ENCODE measurements around the gene EIF1AD.

Gene EIF1AD

DNA sequence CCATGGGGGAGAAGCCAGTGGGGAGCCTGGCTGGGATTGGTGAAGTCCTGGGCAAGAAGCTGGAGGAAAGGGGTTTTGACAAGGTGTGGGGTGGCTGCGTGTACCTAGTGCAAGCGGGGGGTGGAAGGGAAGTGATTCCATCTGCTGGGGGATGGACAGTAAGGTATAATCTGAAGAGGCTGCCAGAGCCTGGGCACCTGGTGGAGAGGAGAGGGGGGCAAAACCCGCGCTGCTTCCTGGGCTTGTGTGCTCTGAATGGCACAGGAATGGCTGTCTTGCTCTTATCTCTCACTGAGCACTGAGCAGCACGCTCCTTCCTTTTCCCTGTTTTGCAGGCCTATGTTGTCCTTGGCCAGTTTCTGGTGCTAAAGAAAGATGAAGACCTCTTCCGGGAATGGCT is 1.3 kb upstream of the EIF1AD start:
- TF ChIP-seq SIN3A (IDR thresholded peaks at IDR 0.05; ENCODE audit: borderline replicate concordance, insufficient read depth, low read length) = no peak
- TF ChIP-seq POLR2AphosphoS5 (IDR thresholded peaks at IDR 0.05; ENCODE audit: low read depth, low read length) = no peak
- TF ChIP-seq TAF1 (IDR thresholded peaks at IDR 0.05; ENCODE audit: borderline replicate concordance, insufficient read depth, low read length) = no peak
- no peak for TF ChIP-seq FOXP2 (optimal IDR thresholded peaks at IDR 0.05; ENCODE audit: borderline replicate concordance, extremely low read depth, extremely low read length, insufficient read depth)
- TF ChIP-seq, protein P1, sequence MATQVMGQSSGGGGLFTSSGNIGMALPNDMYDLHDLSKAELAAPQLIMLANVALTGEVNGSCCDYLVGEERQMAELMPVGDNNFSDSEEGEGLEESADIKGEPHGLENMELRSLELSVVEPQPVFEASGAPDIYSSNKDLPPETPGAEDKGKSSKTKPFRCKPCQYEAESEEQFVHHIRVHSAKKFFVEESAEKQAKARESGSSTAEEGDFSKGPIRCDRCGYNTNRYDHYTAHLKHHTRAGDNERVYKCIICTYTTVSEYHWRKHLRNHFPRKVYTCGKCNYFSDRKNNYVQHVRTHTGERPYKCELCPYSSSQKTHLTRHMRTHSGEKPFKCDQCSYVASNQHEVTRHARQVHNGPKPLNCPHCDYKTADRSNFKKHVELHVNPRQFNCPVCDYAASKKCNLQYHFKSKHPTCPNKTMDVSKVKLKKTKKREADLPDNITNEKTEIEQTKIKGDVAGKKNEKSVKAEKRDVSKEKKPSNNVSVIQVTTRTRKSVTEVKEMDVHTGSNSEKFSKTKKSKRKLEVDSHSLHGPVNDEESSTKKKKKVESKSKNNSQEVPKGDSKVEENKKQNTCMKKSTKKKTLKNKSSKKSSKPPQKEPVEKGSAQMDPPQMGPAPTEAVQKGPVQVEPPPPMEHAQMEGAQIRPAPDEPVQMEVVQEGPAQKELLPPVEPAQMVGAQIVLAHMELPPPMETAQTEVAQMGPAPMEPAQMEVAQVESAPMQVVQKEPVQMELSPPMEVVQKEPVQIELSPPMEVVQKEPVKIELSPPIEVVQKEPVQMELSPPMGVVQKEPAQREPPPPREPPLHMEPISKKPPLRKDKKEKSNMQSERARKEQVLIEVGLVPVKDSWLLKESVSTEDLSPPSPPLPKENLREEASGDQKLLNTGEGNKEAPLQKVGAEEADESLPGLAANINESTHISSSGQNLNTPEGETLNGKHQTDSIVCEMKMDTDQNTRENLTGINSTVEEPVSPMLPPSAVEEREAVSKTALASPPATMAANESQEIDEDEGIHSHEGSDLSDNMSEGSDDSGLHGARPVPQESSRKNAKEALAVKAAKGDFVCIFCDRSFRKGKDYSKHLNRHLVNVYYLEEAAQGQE (IDR thresholded peaks at IDR 0.05; ENCODE audit: insufficient read depth in 1 of 2, low read depth in 2 of 2, low read length in 2 of 2) = no peak

DNA sequence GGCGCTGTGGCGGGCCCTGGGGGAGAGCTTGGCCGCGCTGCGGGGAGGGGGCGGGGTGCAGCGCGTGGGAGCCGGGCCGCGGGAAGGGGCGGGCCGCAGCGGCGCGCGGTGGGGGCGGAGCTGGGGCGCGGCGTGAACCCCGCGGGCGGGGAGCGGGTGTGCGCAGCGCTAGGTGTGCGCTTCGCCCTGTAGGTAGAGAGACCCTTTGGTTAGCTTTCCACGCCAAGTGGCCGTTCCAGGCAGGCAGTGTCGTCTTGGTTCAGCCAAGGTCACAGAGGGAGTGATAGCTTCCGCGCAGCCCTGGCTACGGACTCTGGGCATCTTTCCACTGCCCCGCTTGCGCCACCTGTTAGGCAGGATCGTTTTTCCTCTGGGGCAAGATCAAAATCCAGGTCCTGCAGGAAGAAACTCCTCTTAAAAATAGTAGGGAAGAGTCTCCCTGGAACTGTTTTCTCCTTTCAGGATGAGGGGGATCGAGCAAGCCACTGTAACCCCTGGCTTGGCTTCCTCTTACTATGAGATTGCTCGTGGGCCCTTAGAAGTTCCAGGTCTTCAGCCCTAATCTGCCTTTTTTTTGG is 780 bp upstream of the EIF1AD start:
- no peak for TF ChIP-seq TAF1 (IDR thresholded peaks at IDR 0.05; ENCODE audit: borderline replicate concordance, insufficient read depth, low read length)
- TF ChIP-seq, protein P1 (IDR thresholded peaks at IDR 0.05; ENCODE audit: insufficient read depth in 1 of 2, low read depth in 2 of 2, low read length in 2 of 2) = no peak
- TF ChIP-seq POLR2AphosphoS5 (IDR thresholded peaks at IDR 0.05; ENCODE audit: low read depth, low read length) = no peak
- TF ChIP-seq SIN3A (IDR thresholded peaks at IDR 0.05; ENCODE audit: borderline replicate concordance, insufficient read depth, low read length) = no peak
- TF ChIP-seq FOXP2 (optimal IDR thresholded peaks at IDR 0.05; ENCODE audit: borderline replicate concordance, extremely low read depth, extremely low read length, insufficient read depth) = peak; percentile 25

DNA sequence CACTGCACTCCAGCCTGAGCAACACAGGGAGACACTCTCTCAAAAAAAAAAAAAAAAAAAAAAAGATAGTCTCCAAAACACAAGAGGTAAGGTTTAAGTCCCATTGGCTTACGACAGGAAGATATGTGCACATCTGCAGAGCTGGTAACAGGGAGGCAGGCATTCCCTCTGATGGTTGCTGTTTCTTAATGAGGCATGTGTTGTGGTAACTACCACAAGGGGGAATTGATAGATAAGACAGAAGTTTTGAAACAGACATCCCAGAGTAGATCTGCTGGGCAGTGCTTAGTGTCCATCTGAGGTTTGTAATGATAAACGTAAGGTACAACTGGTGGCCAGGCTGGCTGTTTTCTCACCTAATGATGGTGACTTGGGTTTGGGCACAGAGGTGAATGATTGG is 4.7 kb downstream of the EIF1AD start:
- TF ChIP-seq TAF1 (IDR thresholded peaks at IDR 0.05; ENCODE audit: borderline replicate concordance, insufficient read depth, low read length) = no peak
- no peak for TF ChIP-seq FOXP2 (optimal IDR thresholded peaks at IDR 0.05; ENCODE audit: borderline replicate concordance, extremely low read depth, extremely low read length, insufficient read depth)
- TF ChIP-seq SIN3A (IDR thresholded peaks at IDR 0.05; ENCODE audit: borderline replicate concordance, insufficient read depth, low read length) = no peak
- TF ChIP-seq, protein P1 (IDR thresholded peaks at IDR 0.05; ENCODE audit: insufficient read depth in 1 of 2, low read depth in 2 of 2, low read length in 2 of 2) = no peak
- TF ChIP-seq POLR2AphosphoS5 (IDR thresholded peaks at IDR 0.05; ENCODE audit: low read depth, low read length) = no peak

DNA sequence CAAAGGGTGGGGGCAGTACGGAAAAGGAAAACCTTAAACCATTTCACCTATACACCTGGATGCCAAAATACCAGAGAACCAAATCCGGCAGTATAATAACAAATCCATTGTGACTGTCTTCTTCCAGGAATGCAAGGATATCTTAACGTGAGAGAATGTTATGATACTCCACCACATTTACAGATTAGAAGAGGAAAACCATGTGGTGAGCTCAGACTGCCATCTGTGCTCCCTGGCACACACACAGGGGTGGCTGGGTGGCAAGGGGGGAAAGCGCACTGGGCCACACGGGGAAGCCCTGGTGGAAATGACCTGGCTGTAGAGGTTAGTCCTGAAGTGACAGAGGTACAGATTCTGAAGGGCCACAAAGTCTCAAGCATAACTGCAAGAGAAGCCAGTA is 9.9 kb downstream of the EIF1AD start:
- TF ChIP-seq SIN3A (IDR thresholded peaks at IDR 0.05; ENCODE audit: borderline replicate concordance, insufficient read depth, low read length) (no peak), TAF1 (IDR thresholded peaks at IDR 0.05; ENCODE audit: borderline replicate concordance, insufficient read depth, low read length) (no peak), FOXP2 (optimal IDR thresholded peaks at IDR 0.05; ENCODE audit: borderline replicate concordance, extremely low read depth, extremely low read length, insufficient read depth) (no peak), POLR2AphosphoS5 (IDR thresholded peaks at IDR 0.05; ENCODE audit: low read depth, low read length) (no peak)
- TF ChIP-seq, protein P1 (IDR thresholded peaks at IDR 0.05; ENCODE audit: insufficient read depth in 1 of 2, low read depth in 2 of 2, low read length in 2 of 2) = no peak
